ENCODE results near the gene ARHGAP42. TPM values are rescaled to one million over a fixed set of nuclear protein-coding genes. Genes with fewer than 3 reads are reported as not detected.

ARHGAP42 gene
- total and polyA plus RNA-seq, 2 of the 4 experiments (the other 2 are of a cell fraction) = 2.9 to 7.3 TPM

DNA sequence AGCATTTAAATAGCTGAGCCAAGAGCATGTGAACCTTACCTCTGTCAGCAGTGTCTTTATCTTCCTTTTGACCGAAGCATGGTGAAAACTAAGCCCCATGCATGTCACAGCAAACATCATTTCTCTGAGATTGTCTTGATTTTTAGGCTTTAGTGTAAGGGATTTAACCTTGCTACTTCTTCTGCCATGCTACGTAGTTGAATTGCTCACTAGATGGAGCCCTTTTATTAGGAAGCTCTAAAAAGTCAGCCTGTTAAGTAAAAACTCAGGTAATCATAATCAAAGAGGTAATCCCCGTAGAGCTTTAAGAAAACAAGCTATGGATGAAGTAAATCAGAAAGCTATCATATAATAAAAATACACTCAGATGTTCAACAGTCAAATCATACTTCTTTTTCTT lies 293.1 kb downstream of the ARHGAP42 start:
- Histone ChIP-seq H3K36me3 (ENCODE audit: control insufficient read depth, insufficient read depth, low read length) (peaks cover 9% of the 10 kb centered on the region; the same call in 1 of the 2 replicates), H2AK9ac (replicated peaks; ENCODE audit: low read depth, low read length, poor library complexity) (no peak overlapping the region), H3K9me1 (ENCODE audit: insufficient read depth, low read length) (no peaks in the 10 kb centered on the region; the same call in 1 of the 2 replicates), H3K4me1 (ENCODE audit: control insufficient read depth, insufficient read depth, low read length) (no peaks in the 10 kb centered on the region), H3K27me3 (ENCODE audit: control insufficient read depth, insufficient read depth, low read length) (no peaks in the 10 kb centered on the region), H4K91ac (ENCODE audit: insufficient read depth, low read depth, low read length) (no peak overlapping the region), H2BK5ac (ENCODE audit: low read depth, low read length, poor library complexity, severe bottlenecking) (no peak overlapping the region), H2BK20ac (ENCODE audit: low read depth, low read length) (no peak overlapping the region), H3K23ac (ENCODE audit: low read depth, low read length) (no peak overlapping the region), H3K4ac (ENCODE audit: low read depth, low read length) (no peak overlapping the region), H3K79me1 (ENCODE audit: low read depth in 1 of 2, low read length in 2 of 2) (no peaks in the 10 kb centered on the region), H4K8ac (ENCODE audit: low read depth in 2 of 2, low read length in 2 of 2) (no peak overlapping the region), H2BK120ac (ENCODE audit: low read depth, low read length) (no peak overlapping the region), H3K9ac (ENCODE audit: low read depth, low read length) (no peak overlapping the region), H3K56ac (ENCODE audit: extremely low read depth, insufficient read depth, low read length) (no peak overlapping the region), H3K27ac (ENCODE audit: insufficient read depth, low read length) (no peak overlapping the region), H4K5ac (ENCODE audit: low read depth, low read length) (no peak overlapping the region), H3K9me3 (ENCODE audit: control insufficient read depth, insufficient read depth, low read length) (no peaks in the 10 kb centered on the region), H2BK15ac (ENCODE audit: low read depth, low read length) (no peak overlapping the region), H3K14ac (replicated peaks; ENCODE audit: low read depth, low read length) (no peak overlapping the region), H3K18ac (ENCODE audit: low read depth, low read length) (no peak overlapping the region), H2AFZ (replicated peaks; ENCODE audit: low read length, poor library complexity) (no peak overlapping the region), H4K20me1 (ENCODE audit: insufficient read depth, low read length) (no peaks in the 10 kb centered on the region), H3K4me3 (ENCODE audit: insufficient read depth, low read depth, low read length) (no peak overlapping the region), H3K4me2 (ENCODE audit: low read depth, low read length) (no peak overlapping the region), H2AK5ac (ENCODE audit: low read depth, low read length) (no peak overlapping the region)
- no peak for ATAC-seq (ENCODE audit: low read depth)
- no peak for TF ChIP-seq BHLHE40 (IDR thresholded peaks at IDR 0.05; ENCODE audit: low read depth, low read length)
- TF ChIP-seq, protein P1, sequence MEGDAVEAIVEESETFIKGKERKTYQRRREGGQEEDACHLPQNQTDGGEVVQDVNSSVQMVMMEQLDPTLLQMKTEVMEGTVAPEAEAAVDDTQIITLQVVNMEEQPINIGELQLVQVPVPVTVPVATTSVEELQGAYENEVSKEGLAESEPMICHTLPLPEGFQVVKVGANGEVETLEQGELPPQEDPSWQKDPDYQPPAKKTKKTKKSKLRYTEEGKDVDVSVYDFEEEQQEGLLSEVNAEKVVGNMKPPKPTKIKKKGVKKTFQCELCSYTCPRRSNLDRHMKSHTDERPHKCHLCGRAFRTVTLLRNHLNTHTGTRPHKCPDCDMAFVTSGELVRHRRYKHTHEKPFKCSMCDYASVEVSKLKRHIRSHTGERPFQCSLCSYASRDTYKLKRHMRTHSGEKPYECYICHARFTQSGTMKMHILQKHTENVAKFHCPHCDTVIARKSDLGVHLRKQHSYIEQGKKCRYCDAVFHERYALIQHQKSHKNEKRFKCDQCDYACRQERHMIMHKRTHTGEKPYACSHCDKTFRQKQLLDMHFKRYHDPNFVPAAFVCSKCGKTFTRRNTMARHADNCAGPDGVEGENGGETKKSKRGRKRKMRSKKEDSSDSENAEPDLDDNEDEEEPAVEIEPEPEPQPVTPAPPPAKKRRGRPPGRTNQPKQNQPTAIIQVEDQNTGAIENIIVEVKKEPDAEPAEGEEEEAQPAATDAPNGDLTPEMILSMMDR (conservative IDR thresholded peaks at IDR 0.05; ENCODE audit: low read depth, low read length) = peak; percentile 37
- dilution Hi-C loops (cut with HindIII; ENCODE audit: low sequenced_read_pairs, unreplicated experiment) = no loop called here
- WGBS, 2 experiments (ENCODE audit: extremely low coverage in 2 of 2, insufficient read length in 1 of 2) = 80% methylated on average over 1 of the region's 3 CpGs; no CpG with 5 or more reads in 1 of the 2 experiments
- intact Hi-C loops (cut with micrococcal nuclease) = loop anchor here (1.0 kb wide), 1 partner anchor 456 kb away; no protein-coding TSS in a partner anchor
- POLR2A ChIA-PET (ENCODE audit: unreplicated experiment) = no interaction called here
- no TSS peak for BruUV-seq (replicated peaks)
- CTCF ChIA-PET = interaction anchor here (0.8 kb wide), 1 partner anchor 8 kb away, joined by 3 read pairs; no protein-coding TSS in a partner anchor
- in situ Hi-C loops (cut with MboI; ENCODE audit: low sequenced_read_pairs) = no loop called here
- DNase-seq = peak; percentile 13

Data from IMR-90 (cell line).